GM20000 (cell line): ENCODE data around the gene RUNDC1.
"Not testable (repeated sequence)": the region's sequence is repeated elsewhere in the genome, so short reads cannot be mapped to it uniquely, and the experiment has no call there.

Source experiments
- DNase-seq: peaks from one replicate; pipeline ENCODE4 v3.0.0; 2012; ENCODE audit warnings: low spot score
- TF ChIP-seq, protein P1 (sequence below): IDR thresholded peaks from 2 replicates; pipeline ENCODE4 v1.5.1; 2012; ENCODE audit warnings: mild to moderate bottlenecking, control low read depth; ENCODE audit errors: extremely low read depth, missing control alignments

RUNDC1 gene

DNA sequence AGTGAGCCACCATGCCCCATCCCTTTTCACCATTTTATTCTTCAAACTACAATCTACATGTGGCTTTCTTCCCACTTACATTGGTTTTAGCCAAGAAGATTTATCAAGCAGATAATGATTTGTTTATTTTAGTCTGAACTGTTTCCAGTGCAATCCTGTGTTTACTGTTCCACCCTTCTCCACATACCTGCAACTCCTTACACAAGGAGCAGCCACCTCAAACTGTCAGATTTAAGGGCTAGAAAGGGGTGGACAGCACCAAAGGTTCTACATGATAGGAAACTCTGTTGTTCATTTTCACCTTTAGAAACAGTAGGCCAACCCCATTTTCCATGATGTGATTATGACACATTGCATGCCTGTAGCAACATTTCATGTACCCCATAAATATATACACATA lies 1.9 kb downstream of the RUNDC1 start:
- no peak for DNase-seq
- TF ChIP-seq, protein P1, sequence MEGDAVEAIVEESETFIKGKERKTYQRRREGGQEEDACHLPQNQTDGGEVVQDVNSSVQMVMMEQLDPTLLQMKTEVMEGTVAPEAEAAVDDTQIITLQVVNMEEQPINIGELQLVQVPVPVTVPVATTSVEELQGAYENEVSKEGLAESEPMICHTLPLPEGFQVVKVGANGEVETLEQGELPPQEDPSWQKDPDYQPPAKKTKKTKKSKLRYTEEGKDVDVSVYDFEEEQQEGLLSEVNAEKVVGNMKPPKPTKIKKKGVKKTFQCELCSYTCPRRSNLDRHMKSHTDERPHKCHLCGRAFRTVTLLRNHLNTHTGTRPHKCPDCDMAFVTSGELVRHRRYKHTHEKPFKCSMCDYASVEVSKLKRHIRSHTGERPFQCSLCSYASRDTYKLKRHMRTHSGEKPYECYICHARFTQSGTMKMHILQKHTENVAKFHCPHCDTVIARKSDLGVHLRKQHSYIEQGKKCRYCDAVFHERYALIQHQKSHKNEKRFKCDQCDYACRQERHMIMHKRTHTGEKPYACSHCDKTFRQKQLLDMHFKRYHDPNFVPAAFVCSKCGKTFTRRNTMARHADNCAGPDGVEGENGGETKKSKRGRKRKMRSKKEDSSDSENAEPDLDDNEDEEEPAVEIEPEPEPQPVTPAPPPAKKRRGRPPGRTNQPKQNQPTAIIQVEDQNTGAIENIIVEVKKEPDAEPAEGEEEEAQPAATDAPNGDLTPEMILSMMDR, result no peak

DNA sequence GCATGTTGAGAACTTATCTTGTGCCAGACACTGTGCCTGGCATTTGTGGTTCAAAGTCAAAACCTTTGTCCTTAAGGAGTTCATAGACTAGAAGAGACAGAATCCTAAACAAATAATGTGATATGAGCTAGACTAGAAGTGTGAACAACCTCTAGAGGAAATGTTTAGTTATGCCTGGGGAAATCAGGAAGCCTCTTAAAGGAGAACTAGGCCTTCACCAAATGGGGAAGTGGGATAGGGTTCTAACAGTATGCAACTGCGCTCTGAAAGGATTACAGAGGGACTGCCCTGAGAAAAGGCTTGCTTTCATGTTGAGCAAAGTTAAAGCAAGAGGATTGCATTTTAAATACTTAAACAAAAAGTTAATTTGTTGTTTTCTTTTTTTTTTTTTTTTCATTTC lies 4.9 kb downstream of the RUNDC1 start:
- TF ChIP-seq, protein P1, result no peak
- peak; percentile 72 for DNase-seq

DNA sequence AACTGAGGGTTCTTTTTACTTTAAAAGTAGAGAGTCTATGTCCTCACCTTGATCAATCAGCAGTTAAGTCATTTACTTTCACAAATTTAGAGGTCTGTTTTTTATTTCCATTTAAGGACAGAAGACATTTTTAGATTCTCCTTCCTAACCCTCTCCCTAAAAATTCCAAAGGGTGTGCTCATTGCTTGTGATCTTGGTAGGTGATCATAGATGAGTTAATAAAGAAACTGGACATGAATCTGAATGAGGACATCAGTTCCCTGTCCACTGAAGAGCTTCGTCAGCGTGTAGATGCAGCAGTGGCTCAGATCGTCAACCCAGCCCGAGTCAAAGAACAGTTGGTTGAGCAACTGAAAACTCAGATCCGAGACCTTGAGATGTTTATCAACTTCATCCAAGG lies 8.8 kb downstream of the RUNDC1 start:
- TF ChIP-seq, protein P1, result no peak
- DNase-seq, result no peak

DNA sequence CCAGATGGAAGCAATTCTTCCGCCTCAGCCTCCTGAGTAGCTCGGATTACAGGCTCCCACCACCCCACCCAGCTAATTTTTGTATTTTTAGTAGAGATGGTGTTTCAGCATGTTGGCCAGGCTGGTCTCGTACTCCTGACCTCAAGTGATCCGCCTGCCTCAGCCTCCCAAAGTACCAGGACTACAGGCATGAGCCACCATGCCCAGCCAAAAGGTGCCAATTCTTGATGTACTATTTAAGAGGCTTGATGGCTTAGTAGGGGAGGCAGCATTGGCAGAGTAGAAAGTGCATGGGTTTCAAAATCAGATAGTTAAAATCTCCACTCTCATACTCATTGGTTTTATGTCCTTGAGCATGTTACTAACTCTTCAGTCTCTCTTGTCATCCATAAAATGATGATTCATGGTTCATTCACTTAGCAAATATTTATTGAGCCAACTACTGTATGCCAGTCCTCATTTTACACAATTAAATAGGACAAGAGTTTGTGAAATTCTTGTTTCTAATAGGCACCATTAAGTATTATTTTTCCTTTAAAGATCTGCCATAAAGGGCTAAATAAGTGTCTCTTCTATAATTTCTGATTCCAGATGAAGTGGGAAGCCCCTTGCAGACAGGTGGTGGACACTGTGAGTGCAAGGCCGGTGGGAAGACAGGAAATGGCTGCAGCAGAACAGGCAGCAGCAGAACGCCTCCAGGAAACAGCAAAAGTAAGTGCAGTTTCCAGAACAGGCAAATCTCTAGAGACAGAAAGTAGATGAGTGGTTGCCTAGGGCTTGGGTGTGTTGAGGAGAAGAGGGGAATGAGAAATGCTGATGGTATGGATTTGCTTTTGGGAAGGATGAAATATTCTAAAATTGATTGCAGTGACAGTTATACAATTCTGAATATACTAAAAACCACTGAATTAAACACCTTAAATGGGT lies 9.6 kb downstream of the RUNDC1 start:
- DNase-seq, result no peak
- TF ChIP-seq, protein P1, result no peak

DNA sequence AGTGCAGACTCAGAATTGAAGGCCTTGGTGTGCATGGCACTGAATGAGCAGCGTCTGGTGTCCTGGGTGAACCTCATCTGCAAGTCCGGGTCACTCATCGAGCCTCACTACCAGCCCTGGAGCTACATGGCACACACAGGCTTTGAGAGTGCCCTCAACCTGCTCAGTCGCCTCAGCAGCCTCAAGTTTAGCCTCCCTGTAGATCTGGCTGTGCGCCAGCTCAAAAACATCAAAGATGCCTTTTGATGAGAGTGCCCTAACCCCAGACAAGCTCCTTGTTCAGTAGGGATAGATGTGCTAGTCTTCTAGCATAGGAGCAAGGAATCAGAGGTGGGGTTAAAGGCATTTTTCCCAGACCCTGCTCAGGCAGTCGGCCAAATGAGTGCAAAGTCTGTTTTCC lies 11.1 kb downstream of the RUNDC1 start:
- TF ChIP-seq, protein P1, result no peak
- DNase-seq, result no peak

DNA sequence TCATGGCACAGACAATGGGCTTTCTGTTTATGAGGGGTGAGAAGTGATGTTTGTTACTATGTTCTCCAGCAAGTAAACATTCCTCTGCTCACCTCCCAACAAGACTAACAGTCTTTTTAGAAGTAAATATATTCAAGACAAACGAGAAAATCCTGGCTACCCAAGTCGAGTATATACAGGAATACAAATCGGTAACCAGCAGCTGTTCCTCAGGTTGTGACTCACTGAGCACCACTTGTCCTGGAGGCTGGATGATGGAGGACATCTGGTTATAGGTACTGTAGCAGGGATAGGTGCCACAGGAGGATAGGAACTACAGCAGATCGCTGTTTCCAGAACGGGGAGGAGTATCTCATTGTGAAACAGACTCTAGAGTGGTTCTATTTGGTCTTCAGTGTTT lies 12.5 kb downstream of the RUNDC1 start:
- no peak for DNase-seq
- TF ChIP-seq, protein P1, result no peak

DNA sequence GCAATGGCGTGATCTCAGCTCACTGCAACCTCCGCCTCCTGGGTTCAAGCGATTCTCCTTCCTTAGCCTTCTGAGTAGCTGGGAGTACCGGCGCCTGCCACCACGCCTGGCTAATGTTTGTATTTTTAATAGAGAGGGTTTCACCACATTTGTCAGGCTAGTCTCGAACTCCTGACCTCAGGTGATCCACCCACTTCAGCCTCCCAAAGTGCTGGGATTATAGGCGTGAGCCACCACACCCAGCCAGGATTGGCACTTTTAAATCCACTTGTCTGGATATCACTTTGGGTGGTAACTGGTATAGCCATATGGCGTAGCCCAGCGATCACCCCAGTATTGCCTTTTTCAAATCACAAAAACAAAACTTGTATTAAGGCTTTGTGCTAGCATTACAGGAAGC lies 13.5 kb downstream of the RUNDC1 start:
- DNase-seq, result not testable (repeated sequence)
